Measurements from ENCODE around the gene MAGI2.

DNA sequence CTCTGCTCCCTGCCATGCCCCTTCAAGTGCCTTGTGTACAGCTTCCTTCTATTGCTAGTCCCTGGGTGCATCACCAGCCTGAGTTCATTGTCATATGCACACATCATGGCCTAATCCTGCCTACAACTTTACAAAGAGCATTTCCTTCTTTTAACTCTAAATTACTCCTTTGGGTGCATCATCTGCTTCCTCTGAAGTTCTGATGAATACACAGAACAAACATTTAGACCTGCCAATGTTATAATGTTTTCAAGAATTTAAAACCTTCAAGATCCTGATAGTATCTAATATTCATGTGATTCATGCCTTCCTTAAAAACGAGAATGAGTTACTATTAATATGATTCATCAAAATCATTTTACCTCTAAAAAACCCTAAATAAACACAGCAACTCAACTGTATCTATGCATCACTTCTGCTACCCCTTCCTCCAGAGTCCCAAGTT is 357.1 kb downstream of the MAGI2 start:
- TF ChIP-seq EZH2phosphoT487 (IDR thresholded peaks at IDR 0.05; ENCODE audit: borderline replicate concordance, low read length) (no peak), CTCF (IDR thresholded peaks at IDR 0.05; ENCODE audit: low read depth, low read length, poor library complexity, severe bottlenecking) (no peak)
